ENCODE data around the gene ASTN1.
A peak's percentile ranks its signal among the peaks of the same experiment; 100 is the strongest.

ASTN1 gene

DNA sequence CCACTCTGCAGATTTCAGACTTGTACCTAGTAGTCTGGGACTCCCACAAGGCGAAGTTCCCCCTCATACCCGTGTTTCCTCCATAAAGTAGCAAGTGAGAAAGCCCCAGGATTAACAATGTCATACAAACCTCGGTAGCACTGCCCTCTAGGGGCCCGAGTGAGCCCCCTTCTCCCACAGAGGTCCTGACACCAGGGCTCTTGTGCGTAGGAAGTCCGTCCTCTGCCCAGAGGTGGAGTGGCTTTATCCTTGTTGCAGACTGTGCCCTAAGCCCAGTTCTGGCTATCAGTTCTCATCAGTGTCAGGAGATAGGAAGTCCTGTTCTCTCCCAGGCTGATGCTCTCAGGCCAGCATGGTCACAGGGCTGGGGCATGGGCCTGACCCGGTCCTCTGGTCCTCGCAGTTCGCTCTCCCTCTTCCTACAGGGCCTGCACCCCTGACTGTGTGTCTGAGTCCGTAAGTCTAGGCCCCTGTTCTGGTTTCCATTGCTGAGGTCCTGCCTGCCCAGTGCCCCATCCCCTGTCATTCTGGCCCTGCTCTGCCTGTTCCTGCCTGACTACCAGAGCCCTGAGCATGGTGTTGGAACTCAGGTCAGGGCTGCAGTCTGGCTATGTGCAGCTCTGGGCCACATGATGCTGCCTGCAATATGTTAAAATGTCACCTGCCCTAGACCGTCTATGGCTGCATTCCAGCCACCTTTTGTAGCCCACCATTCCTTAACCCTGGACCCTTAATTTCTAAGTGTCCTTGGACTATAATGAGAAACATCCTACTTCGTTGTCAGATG, 285.6 kb downstream of the ASTN1 start:
- no peak for DNase-seq (ENCODE audit: low spot score)

DNA sequence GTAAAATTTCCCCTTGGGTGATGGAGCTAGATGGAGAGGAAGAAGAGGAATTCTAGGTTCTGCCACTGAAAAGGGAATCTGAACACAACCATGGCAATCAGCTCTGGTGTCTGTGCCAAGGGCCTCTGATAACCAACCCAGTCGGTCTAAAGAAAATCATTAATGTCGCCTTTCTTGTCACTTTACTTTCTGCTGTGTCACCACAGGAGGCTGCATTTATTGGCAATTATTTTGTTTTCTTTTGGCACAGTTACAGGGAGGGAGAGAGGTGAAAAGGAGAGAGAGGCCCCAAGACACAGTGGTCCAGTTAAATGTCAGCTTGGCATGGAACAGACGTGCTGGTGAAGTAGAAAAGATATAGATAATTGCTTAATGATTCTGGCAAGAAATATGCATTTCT, 287.0 kb downstream of the ASTN1 start:
- DNase-seq (ENCODE audit: low spot score) = no peak

DNA sequence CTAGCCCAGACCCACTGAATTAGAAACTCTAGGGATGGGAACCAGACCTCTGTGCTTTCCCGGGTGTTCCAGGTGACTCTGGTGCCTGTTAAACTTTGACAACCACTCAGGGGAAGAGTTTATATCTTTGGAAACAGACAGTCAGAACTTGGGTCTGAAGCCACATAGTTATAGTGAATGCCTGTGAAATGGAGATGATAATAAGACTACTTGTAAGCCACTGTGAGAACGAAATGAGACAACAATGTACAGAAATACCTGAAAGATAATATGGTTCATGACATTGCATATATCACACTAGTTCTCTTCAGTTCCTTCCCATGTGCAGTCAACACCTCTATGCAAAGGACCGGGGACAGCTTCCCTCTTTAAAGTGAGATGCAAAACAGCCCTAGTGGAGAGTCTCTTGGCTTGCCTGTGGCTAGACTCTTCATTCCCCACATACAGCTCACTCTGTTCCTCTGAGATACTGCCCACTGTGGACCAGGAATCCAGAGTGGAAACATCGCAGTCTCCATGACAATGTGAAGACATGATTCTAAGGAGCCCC, 287.5 kb downstream of the ASTN1 start:
- no peak for DNase-seq (ENCODE audit: low spot score)

DNA sequence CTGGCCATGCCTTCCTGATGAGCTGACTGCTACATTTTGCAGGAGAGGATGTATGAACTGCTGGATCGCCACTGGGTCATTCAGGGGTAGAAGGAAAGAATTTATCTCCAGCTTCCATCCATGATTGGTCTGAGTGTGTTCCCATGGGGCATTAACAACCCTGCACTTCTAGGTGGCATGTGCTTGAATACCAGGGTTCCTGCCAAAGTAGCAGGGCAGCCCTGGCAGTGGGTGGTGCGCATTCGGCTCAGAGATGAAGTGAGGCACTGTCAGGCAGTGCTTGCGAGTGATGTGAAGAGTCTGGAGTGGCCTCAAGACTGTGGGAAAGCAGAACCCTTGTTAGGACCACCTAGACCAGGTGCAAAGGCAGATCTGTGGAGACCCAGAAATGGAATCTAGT, 294.9 kb downstream of the ASTN1 start:
- DNase-seq (ENCODE audit: low spot score) = no peak

DNA sequence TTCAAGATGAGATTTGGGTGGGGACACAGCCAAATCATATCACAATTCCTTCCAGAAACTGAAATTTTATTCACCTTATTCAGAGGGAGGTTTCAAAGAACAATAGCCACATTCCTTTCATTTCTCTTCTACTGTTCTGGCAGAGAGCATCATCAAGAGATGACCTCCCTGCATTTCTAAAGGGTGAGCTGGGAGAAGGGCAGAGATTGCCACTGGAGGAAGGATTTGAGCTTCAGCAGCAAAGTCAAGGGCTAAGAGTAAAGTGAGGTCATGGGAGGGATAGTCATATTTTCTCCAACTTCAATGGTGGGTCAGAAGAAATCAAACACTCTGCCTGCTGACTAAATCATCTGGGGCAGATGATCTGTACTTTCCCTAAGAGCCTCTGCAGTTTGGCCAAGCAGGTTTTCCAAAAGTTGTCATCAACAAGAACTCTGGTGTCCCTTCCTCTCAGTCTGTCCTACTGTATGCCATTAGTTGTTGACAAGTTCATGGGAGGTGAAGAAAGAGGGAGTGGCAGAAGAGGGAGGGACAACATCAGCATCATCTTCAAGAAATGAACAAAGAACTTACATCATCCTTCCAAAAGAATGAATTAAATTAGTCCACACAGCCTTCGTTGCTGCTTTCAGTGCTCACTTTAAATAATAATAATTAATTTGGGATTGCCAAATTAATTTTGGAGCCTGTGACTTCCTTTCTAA, 298.3 kb downstream of the ASTN1 start:
- DNase-seq (ENCODE audit: low spot score) = no peak

DNA sequence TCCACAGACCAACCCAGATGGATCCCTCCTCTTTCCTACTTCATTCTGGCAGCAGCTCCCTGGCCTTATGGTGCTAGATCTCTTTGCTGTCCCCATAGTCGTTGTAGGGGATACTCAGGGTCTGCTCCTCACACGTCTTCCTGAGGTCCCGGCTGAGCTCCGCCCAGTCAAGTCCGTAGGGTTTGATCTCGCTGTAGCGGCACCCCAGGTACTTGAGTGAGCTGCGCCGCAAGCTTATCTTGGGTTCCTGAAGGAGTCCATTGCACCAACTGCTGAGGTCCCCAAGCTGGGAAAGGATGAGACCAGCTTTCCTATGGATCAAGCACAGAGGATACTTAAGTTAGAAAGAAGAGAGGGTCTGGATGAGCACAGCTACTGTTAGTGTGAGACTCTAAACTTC, 300.3 kb downstream of the ASTN1 start:
- DNase-seq (ENCODE audit: low spot score) = no peak

DNA sequence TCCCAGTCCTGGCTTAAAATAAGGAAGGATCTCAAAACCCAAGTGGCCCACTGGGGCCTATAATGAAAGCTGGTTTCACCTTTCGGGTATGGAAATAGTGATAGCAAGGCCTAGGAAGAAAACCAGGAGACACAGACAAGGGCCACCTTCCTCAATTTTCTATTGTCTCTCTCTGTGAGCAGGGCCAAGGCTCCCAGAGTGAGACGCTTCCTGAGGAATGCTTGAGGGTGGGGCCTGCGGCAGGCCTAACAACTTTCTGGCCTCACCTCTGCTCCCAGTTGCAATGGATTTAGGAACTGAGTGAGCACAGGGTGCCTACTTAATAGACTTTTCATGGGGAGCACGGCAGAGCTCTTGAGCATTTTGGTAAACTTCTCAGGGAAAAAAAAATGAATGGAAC, 300.9 kb downstream of the ASTN1 start:
- DNase-seq (ENCODE audit: low spot score) = no peak

DNA sequence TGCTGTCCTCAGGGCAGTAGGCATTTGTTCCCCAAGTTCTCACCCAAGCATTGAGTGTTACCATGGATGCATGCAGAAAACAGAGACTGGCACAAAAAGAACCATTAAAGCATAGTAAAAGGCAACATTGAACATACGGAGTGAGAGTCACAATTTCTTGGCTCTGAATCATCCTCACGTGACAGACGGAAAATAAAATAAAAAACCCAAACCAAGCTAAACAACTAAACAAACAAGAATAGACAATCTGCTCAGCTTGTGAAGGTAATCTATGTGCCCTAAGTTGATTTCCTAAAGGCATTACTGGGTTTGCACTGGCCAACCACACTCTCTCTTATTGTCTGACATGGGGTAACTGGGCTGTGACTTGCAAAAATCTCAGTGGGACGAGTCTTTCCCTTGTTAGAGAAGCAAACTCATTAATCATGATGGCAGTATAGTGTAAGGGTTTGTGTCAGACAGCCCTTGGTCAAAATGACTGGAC, 306.0 kb downstream of the ASTN1 start:
- no peak for DNase-seq (ENCODE audit: low spot score)

DNA sequence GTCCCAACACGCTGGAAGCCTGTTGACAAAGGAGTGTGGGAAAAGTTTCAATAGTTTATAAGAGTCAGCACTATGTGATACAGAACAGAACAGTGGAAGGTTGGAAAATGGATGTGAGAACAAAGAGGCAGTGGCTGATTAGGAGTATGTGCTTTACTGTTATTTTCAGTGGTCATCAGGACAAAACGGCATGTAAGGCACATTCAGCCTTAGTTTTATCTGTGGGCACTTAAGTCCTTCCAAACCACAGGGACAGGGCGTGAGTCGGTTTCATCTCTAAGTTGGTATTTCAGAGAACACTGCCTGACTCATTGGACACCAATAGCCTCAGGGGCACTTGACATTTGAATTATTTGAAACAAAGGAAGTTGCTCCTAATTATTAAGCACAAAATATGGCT, 306.9 kb downstream of the ASTN1 start:
- no peak for DNase-seq (ENCODE audit: low spot score)

DNA sequence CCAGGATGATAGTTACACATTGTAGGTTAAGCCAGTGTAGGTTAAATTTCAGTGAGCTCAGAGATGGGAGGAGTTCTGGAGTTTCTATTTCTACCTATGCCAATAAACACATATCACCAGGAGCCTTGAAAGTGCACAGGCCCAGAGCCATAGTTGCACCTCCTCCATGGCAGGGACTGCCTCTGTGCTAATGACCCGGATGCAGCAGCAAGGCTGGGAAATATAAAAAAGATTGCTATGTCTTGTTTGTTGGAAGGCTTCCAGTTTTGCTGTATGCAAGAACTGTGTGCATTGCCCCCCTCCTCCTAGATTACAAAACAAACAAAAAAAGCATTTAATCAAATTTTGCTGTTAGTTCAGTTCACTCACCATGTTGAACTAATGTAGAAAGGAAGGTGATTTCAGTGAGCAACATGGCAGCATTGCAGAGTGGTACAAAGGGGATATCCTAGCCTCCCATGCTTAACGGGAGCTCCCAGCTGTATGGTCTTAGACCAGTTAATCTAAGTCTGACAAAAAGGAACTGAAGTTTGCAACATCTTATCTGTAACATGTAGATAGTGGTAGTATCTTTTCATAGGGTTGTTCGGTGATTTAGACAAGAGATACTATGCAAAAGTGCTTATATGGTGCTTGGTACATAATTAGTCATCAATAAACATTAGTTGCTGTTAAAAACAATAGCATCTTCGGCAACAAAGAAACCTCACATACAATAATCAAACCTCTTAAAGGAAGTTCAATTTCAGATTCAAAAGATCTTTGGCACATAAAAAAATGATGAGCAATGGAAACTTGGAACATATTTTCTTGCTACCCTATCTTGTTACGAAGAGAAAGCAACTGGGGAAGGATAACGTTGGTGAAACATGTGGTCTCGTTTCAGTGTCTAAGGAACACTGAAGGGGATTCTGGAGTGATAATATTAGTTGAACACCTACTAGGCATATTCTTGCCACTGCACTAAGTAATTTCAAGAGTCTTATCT, 309.5 kb downstream of the ASTN1 start:
- no peak for DNase-seq (ENCODE audit: low spot score)

DNA sequence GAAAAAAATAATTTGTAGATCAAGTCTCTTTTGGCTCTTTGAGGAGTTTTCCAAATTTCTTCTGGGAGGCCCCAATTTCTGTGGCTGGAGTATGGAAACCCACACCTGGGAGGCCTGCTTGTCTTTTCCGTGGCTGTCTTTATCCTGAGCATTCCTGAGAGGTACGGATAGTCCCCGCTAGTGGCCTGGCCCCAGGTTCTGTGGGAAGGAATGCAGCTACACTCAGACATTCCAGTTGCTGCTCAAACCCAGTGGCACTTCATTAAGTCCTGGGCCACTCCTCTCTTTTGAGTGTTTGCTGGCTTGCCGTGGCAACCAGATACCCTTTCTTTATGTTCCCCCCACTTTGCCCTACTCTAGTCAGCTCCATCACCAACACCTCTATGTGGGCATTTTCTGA, 310.4 kb downstream of the ASTN1 start:
- DNase-seq (ENCODE audit: low spot score) = no peak

DNA sequence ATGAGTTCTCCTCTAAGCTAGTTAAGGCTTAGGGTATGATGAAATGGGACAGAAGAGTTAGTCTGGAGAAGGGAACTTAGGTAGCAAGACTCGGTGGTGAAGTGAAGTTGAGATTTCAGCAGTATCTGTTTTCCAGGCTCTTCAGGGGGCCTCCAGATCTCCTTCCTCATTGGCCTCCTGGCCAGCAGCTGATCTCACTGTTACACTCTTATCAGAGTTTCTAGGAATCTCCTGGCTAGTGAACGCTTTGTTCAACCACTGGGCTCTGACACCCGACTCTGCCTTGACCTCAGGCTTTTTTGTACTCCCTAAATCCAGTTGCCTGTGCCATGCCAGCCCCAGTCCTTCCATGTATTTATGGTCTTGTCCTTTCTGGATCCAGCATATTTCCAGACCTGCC, 311.0 kb downstream of the ASTN1 start:
- DNase-seq (ENCODE audit: low spot score) = no peak

DNA sequence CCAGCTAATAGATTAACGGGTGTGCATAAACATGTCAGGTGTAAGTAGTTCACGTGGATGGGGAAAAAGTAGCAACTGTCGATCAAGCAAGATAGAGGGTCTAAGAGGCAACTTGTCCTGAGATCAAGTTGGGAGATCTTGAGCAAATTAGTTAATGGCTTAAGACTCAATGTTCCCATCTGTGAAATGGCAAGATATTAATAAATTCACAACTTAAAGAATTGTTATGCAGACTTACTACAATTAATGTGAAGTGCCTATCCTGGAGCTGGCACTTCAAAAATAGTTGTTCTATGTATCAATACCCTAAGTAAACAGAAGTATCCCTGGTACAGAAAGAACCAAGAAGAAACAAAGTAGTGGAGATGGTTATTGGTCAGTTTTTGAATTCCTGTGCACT, 312.4 kb downstream of the ASTN1 start:
- DNase-seq (ENCODE audit: low spot score) = no peak

DNA sequence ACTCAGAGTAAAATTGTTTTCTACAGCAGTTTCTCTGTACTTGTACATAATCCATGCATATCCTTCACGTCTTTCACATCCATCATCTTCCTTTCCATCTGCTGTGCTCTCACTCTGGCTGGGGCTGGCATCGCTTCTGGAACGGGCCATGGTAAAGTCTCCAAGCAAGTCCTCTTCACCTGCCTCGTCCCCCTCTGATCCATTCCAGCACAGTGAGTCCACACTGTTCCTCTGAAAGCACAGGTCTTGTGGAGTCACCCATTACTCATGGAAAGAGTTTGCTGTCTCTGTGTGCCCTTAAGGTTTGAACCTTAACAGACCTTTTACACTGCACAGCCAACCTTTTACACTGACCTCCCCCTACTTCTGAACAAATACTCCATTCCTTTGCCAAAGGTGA, 313.6 kb downstream of the ASTN1 start:
- DNase-seq (ENCODE audit: low spot score) = no peak

DNA sequence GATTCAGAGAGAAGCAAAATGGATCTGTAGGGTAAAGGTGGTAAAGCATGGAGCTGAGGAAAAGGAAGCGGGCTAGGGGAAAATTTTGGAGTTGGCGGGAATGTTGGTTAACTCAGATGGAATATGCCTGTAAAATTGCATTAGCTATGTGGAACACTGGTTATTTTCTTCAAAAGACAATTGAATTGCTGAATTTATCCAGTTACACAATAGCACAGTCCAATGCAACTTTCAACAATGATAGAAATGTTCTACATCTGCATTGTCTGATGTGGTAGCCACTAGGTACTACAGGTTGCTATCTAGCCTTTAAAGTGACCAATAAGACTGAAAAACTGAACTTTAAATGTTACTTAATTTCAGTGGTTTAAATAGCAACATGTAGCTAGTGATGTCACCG, 315.2 kb downstream of the ASTN1 start:
- no peak for DNase-seq (ENCODE audit: low spot score)

DNA sequence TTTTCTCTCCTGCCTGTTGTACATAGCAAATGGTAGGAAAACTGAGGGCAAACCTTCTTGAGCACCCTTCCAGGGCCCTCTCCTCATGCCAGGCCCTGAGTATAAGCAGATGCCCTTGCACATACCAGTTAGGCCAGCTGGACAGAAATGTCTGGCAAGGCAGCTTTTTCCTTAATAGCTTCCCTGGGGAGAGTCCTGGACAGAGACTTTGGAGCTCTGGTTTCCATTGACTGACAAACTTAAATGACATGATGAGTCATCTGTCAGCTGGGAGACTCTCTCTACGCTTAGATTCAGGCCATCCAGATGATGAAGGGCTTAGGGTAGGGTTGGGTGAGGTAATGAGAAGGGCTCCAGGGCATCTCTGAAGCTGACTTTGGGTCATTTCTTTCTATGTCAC, 317.5 kb downstream of the ASTN1 start:
- DNase-seq (ENCODE audit: low spot score) = no peak

DNA sequence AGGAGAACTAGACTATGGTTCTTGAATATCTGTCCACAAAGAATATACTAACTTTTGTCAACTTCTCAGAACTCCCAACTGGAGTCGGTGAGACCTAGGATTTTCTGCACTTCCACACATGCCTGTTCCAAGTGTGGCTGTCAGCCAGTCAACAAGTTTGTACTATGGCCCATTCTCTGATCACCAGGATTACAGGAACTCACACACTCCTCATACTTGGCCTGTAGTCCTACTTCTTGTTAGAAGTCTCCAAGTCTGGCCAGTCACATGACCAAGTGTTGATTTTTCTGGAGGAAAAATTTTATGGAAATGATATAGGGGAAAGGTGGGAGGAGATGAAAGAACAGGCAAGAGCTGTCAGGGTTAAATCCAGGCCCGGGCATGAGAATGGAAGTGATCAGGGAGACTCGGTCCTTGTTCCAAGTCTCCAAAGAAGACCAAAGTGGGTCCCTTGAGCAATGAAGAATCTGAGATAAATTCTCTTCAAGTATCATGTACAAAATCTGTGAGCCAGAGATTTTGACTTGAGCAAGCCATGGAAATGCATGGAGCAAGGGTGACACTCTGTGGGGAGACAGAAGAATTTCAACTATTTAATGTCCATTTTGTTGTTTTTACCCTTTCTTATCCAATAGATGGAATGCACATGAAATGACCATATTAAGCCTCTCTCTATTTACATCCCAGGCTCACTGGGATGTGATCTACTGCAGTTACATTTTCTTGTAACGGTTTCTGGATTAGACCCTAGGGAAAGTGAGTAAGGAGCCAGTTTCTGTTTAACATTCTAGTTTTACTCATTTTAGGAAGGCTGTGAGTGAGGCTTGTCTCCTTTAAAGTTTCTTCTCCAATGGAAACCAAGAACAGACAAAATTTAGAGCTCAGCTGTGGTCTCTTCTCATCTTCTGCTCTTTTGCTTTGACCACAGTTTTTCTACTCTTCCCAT, 320.9 kb downstream of the ASTN1 start:
- DNase-seq (ENCODE audit: low spot score) = peak; percentile 10

DNA sequence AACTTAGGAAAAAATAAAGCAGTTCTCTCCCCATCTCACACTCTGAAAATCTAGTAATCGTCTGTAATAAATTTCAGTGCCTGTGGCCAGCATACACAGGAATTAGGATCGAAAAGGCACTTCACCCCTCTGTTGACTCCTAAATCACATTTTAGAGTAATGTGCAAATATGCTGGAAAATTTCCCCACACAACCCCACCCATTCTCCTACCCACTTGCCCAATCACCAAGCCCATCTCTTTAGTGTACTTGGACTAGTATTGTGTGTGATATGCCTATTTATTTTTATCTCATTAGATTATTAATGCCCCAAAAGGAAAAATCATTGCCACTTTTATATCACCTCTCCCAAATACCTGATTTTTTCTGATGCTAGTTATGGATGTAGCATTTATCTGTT, 323.3 kb downstream of the ASTN1 start:
- no peak for DNase-seq (ENCODE audit: low spot score)

DNA sequence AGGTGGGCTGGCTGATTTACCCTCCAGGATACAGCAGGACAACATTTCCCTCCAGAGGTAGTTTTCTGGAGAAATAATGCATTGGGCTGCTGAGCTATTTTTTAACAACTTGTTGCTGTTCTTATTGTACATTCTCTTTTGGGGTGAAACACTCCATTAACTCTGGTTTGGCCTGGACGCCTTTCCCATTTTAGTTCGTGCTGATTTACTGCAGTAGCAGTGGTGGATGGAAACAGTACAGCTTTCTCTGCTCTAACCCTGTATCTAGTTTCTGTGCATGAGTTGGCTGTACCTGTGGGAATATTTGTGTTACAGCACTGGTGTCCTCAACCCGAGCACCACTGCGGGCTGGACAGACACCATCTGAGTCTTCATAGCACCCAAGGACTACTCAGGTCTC, 325.3 kb downstream of the ASTN1 start:
- DNase-seq (ENCODE audit: low spot score) = no peak

DNA sequence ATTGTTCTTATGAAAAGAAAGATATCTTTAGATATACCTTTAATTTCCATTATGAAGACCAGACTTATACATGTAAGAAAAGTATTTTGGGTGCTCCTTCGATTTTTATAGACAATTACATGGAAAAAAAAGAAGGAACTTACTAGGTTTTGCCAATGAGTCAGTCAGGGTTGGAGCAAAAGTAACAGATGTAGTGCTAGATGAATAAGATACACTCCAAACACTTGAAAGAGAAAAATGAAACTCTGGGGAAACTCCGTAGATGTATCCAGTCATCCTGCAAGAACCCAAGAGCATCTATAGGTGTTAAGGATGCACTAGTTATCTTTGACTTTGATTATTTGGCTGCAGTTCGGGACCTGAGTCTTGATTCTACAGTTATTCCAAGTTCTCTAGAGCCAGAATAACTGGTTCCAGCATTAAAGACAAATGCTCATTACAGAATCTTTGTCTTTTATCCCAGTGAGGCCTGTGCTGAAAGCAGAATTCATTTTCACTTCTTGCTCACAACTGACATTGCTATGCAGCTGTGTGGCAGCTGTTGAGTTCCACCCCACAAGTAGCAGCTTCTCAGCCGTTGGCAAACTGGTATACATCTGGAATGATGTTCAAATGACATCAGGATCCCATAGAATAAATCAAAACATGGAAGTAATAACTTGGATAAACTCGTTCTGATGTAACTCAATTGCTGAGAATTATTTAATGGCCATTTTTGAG, 326.1 kb downstream of the ASTN1 start:
- no peak for DNase-seq (ENCODE audit: low spot score)

Measured in kidney capillary endothelial cell (primary cell).